HG02885 (cell line): Measurements from ENCODE around the gene CDCA8.

Experiments
- ATAC-seq: cut with Tn5 transposase; IDR thresholded peaks from one replicate; pipeline ENCODE4 v1.9.1; 2021; ENCODE audit warnings: mild to moderate bottlenecking; ENCODE audit not compliant: unreplicated experiment, poor library complexity

CDCA8 gene

GRCh38 chr1:37714226-37714625 is 21.9 kb downstream of the CDCA8 start:
- ATAC-seq, result no peak

DNA sequence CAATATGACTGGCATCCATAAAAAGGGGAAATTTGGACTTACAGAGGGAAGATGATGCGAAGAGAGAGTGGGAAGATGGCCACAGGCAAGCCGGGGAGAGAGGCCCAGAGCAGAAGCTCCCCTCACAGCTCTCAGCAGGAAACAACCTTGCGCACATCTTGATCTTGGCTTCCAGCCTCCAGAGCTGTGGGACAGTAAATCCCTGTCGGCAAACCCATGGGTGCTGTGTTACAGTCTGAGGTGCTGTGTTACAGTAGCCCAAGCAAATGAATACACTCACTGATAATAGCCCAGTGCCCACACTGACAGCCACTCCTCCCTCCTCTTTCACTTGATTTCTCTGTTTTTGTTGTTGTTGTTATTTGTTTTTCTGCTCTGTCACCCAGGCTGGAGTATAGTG is 22.4 kb downstream of the CDCA8 start:
- ATAC-seq, result no peak

DNA sequence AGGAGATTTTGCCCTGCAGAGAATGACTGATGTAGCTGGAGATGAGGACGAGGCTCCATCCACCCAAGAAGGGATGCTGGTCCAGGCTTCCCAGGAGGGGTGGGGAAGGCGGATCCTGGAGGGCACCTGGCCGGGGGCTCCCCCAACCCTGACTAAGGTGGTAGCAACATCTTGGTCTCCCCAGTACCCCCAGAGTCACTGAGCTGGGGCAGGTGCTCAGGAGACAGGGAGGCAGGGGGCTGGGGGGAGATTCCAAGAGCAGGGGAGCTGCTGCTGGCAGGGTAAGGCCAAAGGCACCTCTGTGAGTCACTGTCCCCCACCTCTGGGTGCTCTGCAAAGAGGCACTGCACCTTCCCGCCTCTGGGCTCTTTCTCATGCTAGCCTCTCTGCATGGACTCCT is 24.0 kb downstream of the CDCA8 start:
- no peak for ATAC-seq

DNA sequence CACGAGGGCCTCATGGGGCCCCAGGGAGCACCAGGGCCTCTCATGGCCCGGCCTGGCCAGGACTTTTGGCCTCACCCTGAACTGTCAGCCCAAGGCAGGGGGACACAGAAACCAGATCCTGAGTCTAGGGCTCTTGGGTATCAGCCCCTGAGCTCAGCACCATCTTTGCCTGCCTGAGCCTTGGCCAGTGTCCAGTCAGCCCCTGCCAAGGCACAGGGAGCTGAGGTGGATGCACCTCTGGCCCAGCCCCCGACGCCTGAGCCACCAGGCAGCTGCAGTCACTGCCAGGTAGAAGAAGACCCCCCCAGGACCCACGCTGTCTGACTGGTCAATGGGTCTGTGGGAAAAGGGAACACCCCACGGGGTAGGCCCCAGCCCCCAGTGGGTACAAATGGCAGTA is 25.3 kb downstream of the CDCA8 start:
- no peak for ATAC-seq

GRCh38 chr1:37718181-37718900 is 26.0 kb downstream of the CDCA8 start:
- ATAC-seq, result no peak

DNA sequence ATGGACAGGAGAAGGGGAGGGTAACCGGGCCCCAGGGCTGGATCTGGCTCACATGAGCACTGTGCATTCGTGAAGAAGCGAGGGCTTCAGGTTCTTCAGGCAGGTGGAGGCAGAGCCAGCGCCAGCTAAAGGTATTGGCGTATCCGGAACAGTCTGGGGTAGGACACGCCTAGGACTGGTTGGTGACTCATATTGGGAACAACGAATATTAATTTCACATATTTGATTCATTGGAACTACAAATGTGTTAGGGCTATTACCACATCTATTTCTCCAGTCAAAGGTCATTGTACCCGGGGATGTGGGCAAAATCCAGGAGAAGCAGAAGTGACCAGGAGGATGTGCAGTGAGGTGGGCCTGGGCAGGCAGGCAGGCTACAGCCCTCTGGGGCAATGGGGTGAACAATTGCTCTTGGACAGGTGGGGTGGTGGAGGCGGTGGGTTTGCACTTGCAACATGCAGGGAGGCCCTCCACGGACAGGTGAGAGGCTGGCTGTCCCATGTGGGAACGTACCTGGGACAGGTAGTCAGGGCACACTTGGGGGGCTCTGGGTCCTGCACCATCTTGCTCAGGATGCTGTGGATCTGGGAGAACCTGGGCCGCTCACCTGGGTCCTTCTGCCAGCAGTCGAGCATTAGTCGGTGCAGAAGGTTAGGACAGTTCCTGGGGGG is 26.7 kb downstream of the CDCA8 start:
- ATAC-seq, result no peak

DNA sequence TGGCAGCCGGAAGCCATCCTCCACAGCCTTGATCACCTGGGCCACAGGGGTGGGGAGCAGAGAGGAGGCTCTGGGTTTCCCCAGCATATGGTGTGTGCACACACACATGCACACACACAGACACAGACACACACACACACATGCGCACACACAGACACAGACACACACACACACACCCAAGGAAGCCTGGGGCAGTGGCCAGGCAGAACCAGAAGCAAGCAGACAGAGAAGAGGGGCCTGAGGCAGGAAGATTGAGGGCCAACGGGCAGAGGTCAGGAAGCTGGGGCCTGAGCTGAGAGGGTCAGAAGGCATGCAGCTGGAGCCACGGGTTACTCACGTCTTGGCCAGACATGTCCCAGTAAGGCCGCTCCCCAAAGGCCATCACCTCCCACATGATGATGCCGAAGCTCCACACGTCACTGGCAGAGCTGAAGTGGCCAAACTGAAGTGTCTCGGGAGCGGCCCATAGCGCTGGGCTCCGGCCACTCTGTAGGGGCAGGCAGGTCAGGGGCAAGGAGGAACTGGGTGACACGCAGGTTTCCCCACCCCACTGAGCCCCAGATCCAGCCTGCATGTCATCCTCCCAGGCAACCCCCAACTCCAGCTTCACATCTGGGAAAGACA is 27.4 kb downstream of the CDCA8 start:
- ATAC-seq, result no peak

DNA sequence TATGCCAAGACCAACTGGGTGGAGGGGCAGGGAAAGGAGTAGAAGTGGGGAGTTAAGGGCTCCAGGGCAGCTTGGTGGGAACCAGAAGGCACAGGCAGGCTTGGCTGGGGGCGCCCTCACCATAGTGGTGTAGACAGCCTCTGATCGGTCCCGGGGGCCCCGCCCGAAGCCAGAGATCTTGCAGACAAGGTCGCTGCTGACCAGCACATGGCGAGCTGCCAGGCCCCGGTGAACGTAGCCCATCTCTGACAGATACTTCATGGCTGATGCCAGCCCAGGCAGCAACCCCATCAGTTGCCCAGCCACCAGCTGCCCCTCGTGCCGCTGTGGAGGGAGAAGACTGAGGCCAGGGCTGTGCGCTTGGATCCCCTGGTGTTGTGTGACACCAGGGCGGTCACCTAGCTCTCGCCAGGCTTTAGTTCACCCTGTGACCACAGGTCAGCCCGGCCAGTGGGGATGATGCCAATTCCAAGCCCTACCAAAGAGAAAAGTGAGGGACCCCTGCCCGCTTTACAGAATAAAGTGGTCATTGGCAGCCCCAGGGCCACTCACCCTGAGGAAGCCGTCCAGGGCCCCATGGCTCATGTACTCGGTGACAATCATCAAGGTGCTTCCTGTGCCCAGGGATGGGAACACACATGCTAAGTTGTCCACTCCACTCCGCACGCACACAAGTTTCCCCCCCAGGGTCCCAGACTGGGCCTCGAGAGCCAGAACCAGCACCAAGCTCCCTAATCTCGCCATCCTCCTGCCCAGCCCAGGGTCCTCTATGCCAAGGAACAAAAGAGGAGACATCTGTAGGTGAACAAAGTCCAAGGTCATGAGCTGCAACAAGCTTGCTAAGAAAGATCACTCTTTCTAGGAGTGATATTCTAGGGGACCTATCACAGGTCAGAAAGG is 28.2 kb downstream of the CDCA8 start:
- ATAC-seq, result no peak

- ATAC-seq, result no peak
Observed at GRCh38 chr1:37721565-37721964, 29.2 kb downstream of the CDCA8 start.

DNA sequence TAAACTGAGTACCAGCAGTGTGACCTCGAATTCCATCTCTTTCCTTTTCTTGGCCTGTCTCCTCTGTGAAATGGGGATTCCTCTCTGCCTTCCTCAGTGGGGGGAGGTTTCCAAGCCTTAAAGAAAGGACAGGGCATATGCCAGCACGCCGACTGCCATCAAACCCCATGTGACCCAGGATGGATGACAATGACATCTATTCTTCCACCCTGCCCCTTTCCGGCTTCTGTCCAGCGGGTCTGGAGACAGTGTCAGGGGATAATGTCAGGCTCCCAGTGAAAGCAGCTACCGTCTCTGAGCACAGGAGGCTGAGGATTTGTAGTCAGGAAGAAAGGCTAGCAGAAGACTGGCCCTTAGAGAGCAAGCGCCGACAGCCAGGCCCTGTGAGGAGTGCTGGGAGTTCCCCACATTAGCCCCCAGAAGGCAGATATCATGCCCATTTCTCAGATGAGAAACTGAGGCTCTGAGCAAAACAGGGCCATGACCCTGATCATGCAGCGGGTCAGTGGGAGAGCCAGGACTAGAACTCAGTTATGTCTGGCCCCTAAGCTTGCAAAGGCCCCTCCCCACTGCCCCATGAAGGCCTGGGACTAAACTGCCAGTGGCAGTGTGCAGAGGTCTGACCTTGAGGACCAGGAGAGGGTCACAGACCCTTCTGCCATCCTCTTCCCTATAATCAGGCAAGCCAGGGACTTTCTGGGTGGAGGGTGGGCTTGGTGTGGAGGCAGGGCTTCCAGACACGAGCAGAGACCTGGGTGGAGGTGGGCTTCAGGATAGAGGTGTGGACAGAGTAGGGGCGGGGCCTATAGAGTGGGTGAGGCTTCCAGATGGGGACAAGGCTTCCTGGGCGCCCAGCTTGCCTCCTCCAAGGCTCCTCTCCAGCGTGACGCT is 30.1 kb downstream of the CDCA8 start:
- no peak for ATAC-seq

DNA sequence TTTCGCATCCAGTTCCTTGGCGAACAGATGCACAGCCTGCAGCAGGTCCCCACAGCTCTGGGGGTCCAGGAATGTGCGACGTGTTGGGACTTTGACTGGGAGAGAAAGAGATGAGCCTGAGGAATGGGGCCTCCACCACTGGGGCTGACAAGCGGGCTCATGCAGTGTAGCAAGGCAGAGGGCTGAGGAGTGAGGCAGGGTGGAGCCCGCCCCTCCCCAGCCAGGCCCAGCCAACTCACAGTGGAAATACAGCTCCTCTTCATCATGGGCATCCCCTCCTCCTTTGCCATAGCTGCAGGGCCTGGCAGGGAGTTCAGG is 30.7 kb downstream of the CDCA8 start:
- no peak for ATAC-seq

GRCh38 chr1:37723390-37724078 is 31.2 kb downstream of the CDCA8 start:
- ATAC-seq, result no peak

DNA sequence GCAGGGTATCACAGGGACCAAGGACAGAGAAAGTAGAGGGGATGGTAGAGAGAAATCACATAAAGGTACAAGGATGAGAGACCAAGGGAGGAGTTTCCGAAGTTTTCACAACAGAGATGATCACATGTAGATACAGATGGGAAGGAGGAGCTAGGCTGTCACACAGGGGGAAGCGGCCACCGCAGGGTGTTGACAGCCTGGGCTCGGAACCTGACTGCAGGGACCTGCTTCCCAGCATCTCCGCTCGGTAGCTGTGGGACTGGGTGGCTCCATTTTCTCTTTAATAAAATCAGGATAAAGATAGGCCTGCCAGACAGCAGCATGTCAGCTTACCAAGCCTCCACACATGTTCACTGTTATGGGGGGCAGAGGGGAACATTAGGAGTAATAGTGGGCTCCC is 32.3 kb downstream of the CDCA8 start:
- no peak for ATAC-seq

GRCh38 chr1:37725851-37726613 is 33.7 kb downstream of the CDCA8 start:
- ATAC-seq, result no peak

- no peak for ATAC-seq
Observed at GRCh38 chr1:37726751-37727585, 34.7 kb downstream of the CDCA8 start.

GRCh38 chr1:37728416-37728815 is 36.1 kb downstream of the CDCA8 start:
- no peak for ATAC-seq

DNA sequence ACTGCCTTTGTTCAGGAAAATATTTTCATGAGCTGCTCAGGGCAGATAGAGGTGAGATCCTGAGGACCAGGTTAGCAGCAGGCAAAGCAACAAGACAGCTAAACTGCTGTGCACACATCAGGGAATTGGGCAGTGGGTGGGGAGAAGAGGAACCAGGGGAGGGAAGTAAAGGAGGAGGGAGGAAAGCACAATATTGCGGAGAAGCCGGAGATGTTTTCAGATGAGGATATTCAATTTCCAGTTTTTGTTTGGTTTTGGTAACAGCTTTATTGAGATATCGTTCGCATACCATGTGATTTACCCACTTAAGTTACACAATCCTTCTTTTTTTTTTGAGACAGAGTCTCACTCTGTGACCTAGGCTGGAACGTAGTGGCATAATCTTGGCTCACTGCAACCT is 38.1 kb downstream of the CDCA8 start:
- no peak for ATAC-seq
